Measurements from ENCODE around the gene MRPL46.

GRCh38 chr15:88454236-88454635, 13.0 kb downstream of the MRPL46 start:
- TF ChIP-seq POLR2AphosphoS5 (IDR thresholded peaks at IDR 0.05; ENCODE audit: low read depth, low read length) (no peak), REST (IDR thresholded peaks at IDR 0.05; ENCODE audit: insufficient read depth in 1 of 2, low read depth in 2 of 2, low read length in 2 of 2) (no peak), TAF1 (IDR thresholded peaks at IDR 0.05; ENCODE audit: borderline replicate concordance, insufficient read depth, low read length) (no peak), SIN3A (IDR thresholded peaks at IDR 0.05; ENCODE audit: borderline replicate concordance, insufficient read depth, low read length) (no peak)

Measured in PFSK-1 (cell line).